WTC11 (cell line): ENCODE data around the gene CYB561D1. TPM values are rescaled to one million over a fixed set of nuclear protein-coding genes. Genes with fewer than 3 reads are reported as not detected.
A peak's percentile ranks its signal among the peaks of the same experiment; 100 is the strongest.

ENCODE experiments used
- ATAC-seq: fragments of 200-7000 bp; cut with Tn5 transposase; 2 replicates; pipeline ENCODE4 v1.10.0; 2021; ENCODE audit warnings: mild to moderate bottlenecking, moderate library complexity
- CTCF ChIA-PET: fragments of 300-600 bp; sonication (Branson Sonifier 250); formaldehyde crosslinking; loops from one replicate; lab custom pipeline; 2021; ENCODE audit warnings: antibody characterized with exemption; lab: Charles Lee
- POLR2A ChIA-PET: fragments of 350-600 bp; sonication (Branson Sonifier 250); formaldehyde crosslinking; loops from one replicate; lab custom pipeline; 2021; ENCODE audit warnings: antibody characterized with exemption; lab: Charles Lee
- DNase-seq: peaks from one replicate; pipeline ENCODE4 v3.0.0; 2021; ENCODE audit warnings: low spot score
- H3K27ac Mint-ChIP-seq: 2 replicates; pipeline ENCODE4 v1.8.0; 2021; ENCODE audit warnings: mixed read lengths
- H3K27me3 Mint-ChIP-seq: 2 replicates; pipeline ENCODE4 v1.8.0; 2021; ENCODE audit warnings: low read depth, mild to moderate bottlenecking, moderate library complexity, mixed read lengths
- H3K36me3 Mint-ChIP-seq: 2 replicates; pipeline ENCODE4 v1.8.0; 2021; ENCODE audit warnings: mixed read lengths
- H3K4me1 Mint-ChIP-seq: 2 replicates; pipeline ENCODE4 v1.8.0; 2022; ENCODE audit warnings: mixed read lengths
- H3K4me3 Mint-ChIP-seq: 2 replicates; pipeline ENCODE4 v1.8.0; 2021; ENCODE audit warnings: mild to moderate bottlenecking, moderate library complexity, mixed read lengths
- H3K9me3 Mint-ChIP-seq: 2 replicates; pipeline ENCODE4 v1.8.0; 2021; ENCODE audit warnings: mixed read lengths
- AFF4 ChIP-seq: sonication (generic); formaldehyde crosslinking; IDR thresholded peaks from 2 replicates; pipeline ENCODE4 v1.8.1; 2023; ENCODE audit warnings: mild to moderate bottlenecking, missing genetic modification reagents, borderline replicate concordance
- EMX1 ChIP-seq: fragments of 250-450 bp; sonication (Bioruptor Pico); IDR thresholded peaks from 2 replicates; pipeline ENCODE4 v1.8.0; 2021; ENCODE audit warnings: mild to moderate bottlenecking
- FOXJ3 ChIP-seq: sonication (generic); formaldehyde crosslinking; IDR thresholded peaks from 2 replicates; pipeline ENCODE4 v1.9.0; 2021; ENCODE audit warnings: missing genetic modification reagents, mild to moderate bottlenecking, borderline replicate concordance
- FOXP1 ChIP-seq: sonication (generic); formaldehyde crosslinking; IDR thresholded peaks from 2 replicates; pipeline ENCODE4 v1.8.0; 2022; ENCODE audit warnings: missing genetic modification reagents, mild to moderate bottlenecking, moderate library complexity, borderline replicate concordance
- HMGXB4 ChIP-seq: sonication (generic); formaldehyde crosslinking; IDR thresholded peaks from 2 replicates; pipeline ENCODE4 v1.8.1; 2023; ENCODE audit warnings: mild to moderate bottlenecking, moderate library complexity, missing genetic modification reagents
- JUN ChIP-seq: sonication (generic); formaldehyde crosslinking; IDR thresholded peaks from 2 replicates; pipeline ENCODE4 v1.8.0; 2023; ENCODE audit warnings: mild to moderate bottlenecking, missing genetic modification reagents
- MAX ChIP-seq: sonication (generic); formaldehyde crosslinking; IDR thresholded peaks from 2 replicates; pipeline ENCODE4 v1.8.0; 2022; ENCODE audit warnings: mild to moderate bottlenecking, missing genetic modification reagents
- MYBL2 ChIP-seq: sonication (generic); formaldehyde crosslinking; IDR thresholded peaks from 2 replicates; pipeline ENCODE4 v1.8.1; 2023; ENCODE audit warnings: mild to moderate bottlenecking, moderate library complexity, missing genetic modification reagents
- NFATC4 ChIP-seq: fragments of 250-450 bp; sonication (Bioruptor Pico); IDR thresholded peaks from 2 replicates; pipeline ENCODE4 v1.9.0; 2021; ENCODE audit warnings: mild to moderate bottlenecking
- NR1H2 ChIP-seq: sonication (generic); formaldehyde crosslinking; IDR thresholded peaks from 2 replicates; pipeline ENCODE4 v1.9.0; 2021; ENCODE audit warnings: mild to moderate bottlenecking, moderate library complexity, missing genetic modification reagents
- OVOL2 ChIP-seq: fragments of 250-450 bp; sonication (Bioruptor Pico); IDR thresholded peaks from 2 replicates; pipeline ENCODE4 v1.9.0; 2021; ENCODE audit warnings: mild to moderate bottlenecking, borderline replicate concordance
- PREB ChIP-seq: sonication (generic); formaldehyde crosslinking; IDR thresholded peaks from 2 replicates; pipeline ENCODE4 v1.8.1; 2022; ENCODE audit warnings: mild to moderate bottlenecking, missing genetic modification reagents, moderate library complexity, borderline replicate concordance
- SMAD4 ChIP-seq: sonication (generic); formaldehyde crosslinking; IDR thresholded peaks from 2 replicates; pipeline ENCODE4 v1.8.0; 2022; ENCODE audit warnings: mild to moderate bottlenecking, missing genetic modification reagents
- STAT6 ChIP-seq: sonication (generic); formaldehyde crosslinking; conservative IDR thresholded peaks from 2 replicates; pipeline ENCODE4 v1.8.1; 2023; ENCODE audit warnings: mild to moderate bottlenecking, low read depth, missing genetic modification reagents, moderate library complexity
- TEAD4 ChIP-seq: sonication (generic); formaldehyde crosslinking; IDR thresholded peaks from 2 replicates; pipeline ENCODE4 v1.8.0; 2022; ENCODE audit warnings: mild to moderate bottlenecking, missing genetic modification reagents
- USF2 ChIP-seq: sonication (generic); formaldehyde crosslinking; IDR thresholded peaks from 2 replicates; pipeline ENCODE4 v1.8.1; 2023; ENCODE audit warnings: mild to moderate bottlenecking, missing genetic modification reagents, moderate library complexity
- ZNF138 ChIP-seq: sonication (generic); formaldehyde crosslinking; conservative IDR thresholded peaks from 2 replicates; pipeline ENCODE4 v1.8.1; 2022; ENCODE audit warnings: mild to moderate bottlenecking, moderate library complexity, missing genetic modification reagents
- ZNF219 ChIP-seq: sonication (generic); formaldehyde crosslinking; IDR thresholded peaks from 2 replicates; pipeline ENCODE4 v1.8.0; 2023; ENCODE audit warnings: missing genetic modification reagents, mild to moderate bottlenecking, borderline replicate concordance
- ZNF263 ChIP-seq: sonication (generic); formaldehyde crosslinking; IDR thresholded peaks from 2 replicates; pipeline ENCODE4 v1.8.1; 2022; ENCODE audit warnings: low read depth, mild to moderate bottlenecking, moderate library complexity, missing genetic modification reagents
- ZNF416 ChIP-seq: fragments of 250-450 bp; sonication (Bioruptor Pico); IDR thresholded peaks from 2 replicates; pipeline ENCODE4 v1.9.0; 2021; ENCODE audit warnings: mild to moderate bottlenecking, inconsistent platforms
- ZNF671 ChIP-seq: fragments of 250-450 bp; sonication (Bioruptor Pico); IDR thresholded peaks from 2 replicates; pipeline ENCODE4 v1.8.0; 2021; ENCODE audit warnings: mild to moderate bottlenecking
- total RNA-seq: library from RNA; stranded (reverse); gene quantifications from 3 replicates; pipeline ENCODE4 v1.2.3, GENCODE V29; 2021

Gene CYB561D1
- total RNA-seq, 1 experiment from 2014 or later, result 6.7 TPM

- ChIA-PET POLR2A (no interaction called here), CTCF (interaction anchor here (1.0 to 1.1 kb wide), 2 partner anchors 18 to 25 kb away, joined by 3 to 7 read pairs; partner anchors contain the start of gene ATXN7L2)
- Mint-ChIP-seq H3K4me1 (peaks cover 25% of the 10 kb centered on the region), H3K36me3 (no peaks in the 10 kb centered on the region), H3K27ac (no peak overlapping the region), H3K27me3 (peaks cover 73% of the 10 kb centered on the region), H3K4me3 (peak overlapping the region; percentile 76), H3K9me3 (peaks cover 4% of the 10 kb centered on the region)
- DNase-seq, result no peak
- ATAC-seq, result no peak
- TF ChIP-seq NFATC4, result no peak
- TF ChIP-seq EMX1 (CRISPR knock-in tag), result no peak
Observed at GRCh38 chr1:109466125-109466451, 27.8 kb upstream of the CYB561D1 start.

- Mint-ChIP-seq H3K4me3 (peak within 1 kb of the TSS; percentile 76), H3K9me3 (no peaks in the 10 kb centered on the region), H3K4me1 (peaks cover 25% of the 10 kb centered on the region), H3K36me3 (no peaks in the 10 kb centered on the region), H3K27me3 (peaks cover 70% of the 10 kb centered on the region), H3K27ac (no peak within 1 kb of the TSS)
- peak; percentile 76 for DNase-seq
- ATAC-seq, result peak; percentile 71
- POLR2A ChIA-PET, result no interaction called here
- CTCF ChIA-PET, result interaction anchor here (1.0 to 1.7 kb wide), 2 partner anchors 24 to 66 kb away, joined by 3 to 5 read pairs; no protein-coding TSS in a partner anchor
- no peak for TF ChIP-seq NR1H2 (CRISPR knock-in tag)
- TF ChIP-seq USF2 (CRISPR knock-in tag), result peak; percentile 94
- TF ChIP-seq TEAD4 (CRISPR knock-in tag), result no peak
- no peak for TF ChIP-seq STAT6 (CRISPR knock-in tag)
- no peak for TF ChIP-seq ZNF671 (CRISPR knock-in tag)
- no peak for TF ChIP-seq PREB (CRISPR knock-in tag)
- 0 out of 2 replicates have a peak, but pooled peaks have one; percentile 13 for TF ChIP-seq ZNF263 (CRISPR knock-in tag)
- TF ChIP-seq OVOL2, result no peak
- TF ChIP-seq ZNF138 (CRISPR knock-in tag), result no peak
- no peak for TF ChIP-seq ZNF416
- TF ChIP-seq HMGXB4 (CRISPR knock-in tag), result peak; percentile 28; the same call in 1 of the 2 replicates
- peak; percentile 69; the same call in 1 of the 2 replicates for TF ChIP-seq MAX (CRISPR knock-in tag)
- no peak for TF ChIP-seq JUN (CRISPR knock-in tag)
- TF ChIP-seq SMAD4 (CRISPR knock-in tag), result no peak
- peak; percentile 38; the same call in 1 of the 2 replicates for TF ChIP-seq ZNF219
- TF ChIP-seq AFF4, result no peak
- TF ChIP-seq MYBL2, result peak; percentile 49; the same call in 1 of the 2 replicates
- TF ChIP-seq FOXP1 (CRISPR knock-in tag), result 0 out of 2 replicates have a peak, but pooled peaks have one; percentile 31
- TF ChIP-seq FOXJ3 (CRISPR knock-in tag), result no peak
Observed at GRCh38 chr1:109466452-109467300, 27.2 kb upstream of the CYB561D1 start, which contains the start of gene SYPL2. Gene SYPL2 (plus strand): TSS chr1:109466546. CDS start chr1:109466844, 298 bp downstream.
